HEK293 (cell line): ENCODE data around the gene NARS2.

Source experiments
- CTCF ChIP-seq: fragments of 450-650 bp; formaldehyde crosslinking; IDR thresholded peaks from 2 replicates; pipeline ENCODE4 v1.5.1; 2016; ENCODE audit warnings: missing biosample characterization, missing genetic modification characterization
- ELK4 ChIP-seq: IDR thresholded peaks from 2 replicates; pipeline ENCODE4 v1.6.1; 2011; ENCODE audit warnings: mild to moderate bottlenecking, low read depth, low read length, borderline replicate concordance
- MEIS1 ChIP-seq: sonication (generic); formaldehyde crosslinking; IDR thresholded peaks from 2 replicates; pipeline ENCODE4 v1.8.1; 2022; ENCODE audit warnings: missing genetic modification reagents, mild to moderate bottlenecking, borderline replicate concordance
- MZF1 ChIP-seq: fragments of 450-650 bp; formaldehyde crosslinking; IDR thresholded peaks from 2 replicates; pipeline ENCODE4 v1.5.1; 2017; ENCODE audit warnings: missing biosample characterization, missing genetic modification characterization, borderline replicate concordance
- SETDB1 ChIP-seq: IDR thresholded peaks from one replicate; pipeline ENCODE4 v1.6.1; 2017; ENCODE audit warnings: mild to moderate bottlenecking, low read length, moderate library complexity, mixed read lengths; ENCODE audit not compliant: insufficient read length
- ZBTB1 ChIP-seq: fragments of 450-650 bp; formaldehyde crosslinking; IDR thresholded peaks from 2 replicates; pipeline ENCODE4 v1.5.1; 2016; ENCODE audit warnings: missing biosample characterization, missing genetic modification characterization
- ZBTB7A ChIP-seq: fragments of 450-650 bp; formaldehyde crosslinking; IDR thresholded peaks from 2 replicates; pipeline ENCODE4 v1.5.1; 2016; ENCODE audit warnings: low read depth, missing biosample characterization, missing genetic modification characterization
- ZFP3 ChIP-seq: fragments of 450-650 bp; formaldehyde crosslinking; IDR thresholded peaks from 2 replicates; pipeline ENCODE4 v1.5.1; 2016; ENCODE audit warnings: low read depth, missing biosample characterization, missing genetic modification characterization
- ZNF121 ChIP-seq: fragments of 450-650 bp; formaldehyde crosslinking; IDR thresholded peaks from 2 replicates; pipeline ENCODE4 v1.5.1; 2016; ENCODE audit warnings: missing biosample characterization, missing genetic modification characterization
- ZNF707 ChIP-seq: fragments of 450-650 bp; formaldehyde crosslinking; IDR thresholded peaks from 2 replicates; pipeline ENCODE4 v1.5.1; 2016; ENCODE audit warnings: missing biosample characterization, missing genetic modification characterization
- ZNF830 ChIP-seq: fragments of 450-650 bp; IDR thresholded peaks from 2 replicates; pipeline ENCODE4 v1.5.0; 2018; ENCODE audit warnings: missing biosample characterization, missing genetic modification characterization, low read depth, mild to moderate bottlenecking, moderate library complexity

GRCh38 chr11:78398715-78399114 is 175.9 kb downstream of the NARS2 start:
- TF ChIP-seq MEIS1 (CRISPR knock-in tag) (no peak), ZNF830 (tag by site-specific recombination) (no peak), ZNF707 (no peak), ZFP3 (tag by site-specific recombination) (no peak), ZBTB7A (tag by site-specific recombination) (no peak), ZBTB1 (tag by site-specific recombination) (no peak), CTCF (tag by site-specific recombination) (no peak), ZNF121 (tag by site-specific recombination) (no peak), ELK4 (no peak), MZF1 (tag by site-specific recombination) (no peak), SETDB1 (no peak)
